Type B pancreatic cell (in vitro differentiated cells): Measurements from ENCODE around the gene HMCN1. TPM values are rescaled to one million over a fixed set of nuclear protein-coding genes. Genes with fewer than 3 reads are reported as not detected.

Source experiments
- DNase-seq: peaks from one replicate; pipeline ENCODE4 v3.0.0; 2021; ENCODE audit warnings: mixed read lengths; ENCODE audit not compliant: unreplicated experiment; ENCODE audit errors: extremely low spot score
- H3K27ac Mint-ChIP-seq: 2 replicates; pipeline ENCODE4 v1.8.0; 2021; ENCODE audit warnings: mild to moderate bottlenecking, mixed read lengths
- H3K27me3 Mint-ChIP-seq: 2 replicates; pipeline ENCODE4 v1.8.0; 2021; ENCODE audit warnings: mixed read lengths
- H3K36me3 Mint-ChIP-seq: 2 replicates; pipeline ENCODE4 v1.8.0; 2021; ENCODE audit warnings: mixed read lengths
- H3K4me1 Mint-ChIP-seq: one replicate; pipeline ENCODE4 v1.8.0; 2021; ENCODE audit warnings: mixed read lengths; ENCODE audit not compliant: unreplicated experiment
- H3K4me3 Mint-ChIP-seq: 2 replicates; pipeline ENCODE4 v1.8.0; 2021; ENCODE audit warnings: mild to moderate bottlenecking, mixed read lengths
- H3K9me3 Mint-ChIP-seq: 2 replicates; pipeline ENCODE4 v1.8.0; 2021; ENCODE audit warnings: mixed read lengths
- total RNA-seq: library from RNA; stranded (reverse); gene quantifications from 2 replicates; pipeline ENCODE4 v1.2.1, GENCODE V29; 2021; ENCODE audit warnings: low replicate concordance
- TF ChIP-seq, protein P1 (sequence below): fragments of 200-600 bp; sonication (generic); conservative IDR thresholded peaks from 2 replicates; pipeline ENCODE4 v1.5.0; 2021; ENCODE audit warnings: antibody characterized with exemption, mild to moderate bottlenecking

Gene HMCN1
- total RNA-seq, 1 donor from 2014 or later, result 13.2 TPM

GRCh38 chr1:186094172-186094571 lies 360.0 kb downstream of the HMCN1 start:
- TF ChIP-seq, protein P1, sequence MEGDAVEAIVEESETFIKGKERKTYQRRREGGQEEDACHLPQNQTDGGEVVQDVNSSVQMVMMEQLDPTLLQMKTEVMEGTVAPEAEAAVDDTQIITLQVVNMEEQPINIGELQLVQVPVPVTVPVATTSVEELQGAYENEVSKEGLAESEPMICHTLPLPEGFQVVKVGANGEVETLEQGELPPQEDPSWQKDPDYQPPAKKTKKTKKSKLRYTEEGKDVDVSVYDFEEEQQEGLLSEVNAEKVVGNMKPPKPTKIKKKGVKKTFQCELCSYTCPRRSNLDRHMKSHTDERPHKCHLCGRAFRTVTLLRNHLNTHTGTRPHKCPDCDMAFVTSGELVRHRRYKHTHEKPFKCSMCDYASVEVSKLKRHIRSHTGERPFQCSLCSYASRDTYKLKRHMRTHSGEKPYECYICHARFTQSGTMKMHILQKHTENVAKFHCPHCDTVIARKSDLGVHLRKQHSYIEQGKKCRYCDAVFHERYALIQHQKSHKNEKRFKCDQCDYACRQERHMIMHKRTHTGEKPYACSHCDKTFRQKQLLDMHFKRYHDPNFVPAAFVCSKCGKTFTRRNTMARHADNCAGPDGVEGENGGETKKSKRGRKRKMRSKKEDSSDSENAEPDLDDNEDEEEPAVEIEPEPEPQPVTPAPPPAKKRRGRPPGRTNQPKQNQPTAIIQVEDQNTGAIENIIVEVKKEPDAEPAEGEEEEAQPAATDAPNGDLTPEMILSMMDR, result no peak
- no peaks in the 10 kb centered on the region for H3K4me1 Mint-ChIP-seq
- H3K4me3 Mint-ChIP-seq, result no peak overlapping the region
- H3K36me3 Mint-ChIP-seq, result no peaks in the 10 kb centered on the region
- H3K9me3 Mint-ChIP-seq, result no peaks in the 10 kb centered on the region
- no peak for DNase-seq
- H3K27me3 Mint-ChIP-seq, result no peaks in the 10 kb centered on the region
- no peak overlapping the region for H3K27ac Mint-ChIP-seq

DNA sequence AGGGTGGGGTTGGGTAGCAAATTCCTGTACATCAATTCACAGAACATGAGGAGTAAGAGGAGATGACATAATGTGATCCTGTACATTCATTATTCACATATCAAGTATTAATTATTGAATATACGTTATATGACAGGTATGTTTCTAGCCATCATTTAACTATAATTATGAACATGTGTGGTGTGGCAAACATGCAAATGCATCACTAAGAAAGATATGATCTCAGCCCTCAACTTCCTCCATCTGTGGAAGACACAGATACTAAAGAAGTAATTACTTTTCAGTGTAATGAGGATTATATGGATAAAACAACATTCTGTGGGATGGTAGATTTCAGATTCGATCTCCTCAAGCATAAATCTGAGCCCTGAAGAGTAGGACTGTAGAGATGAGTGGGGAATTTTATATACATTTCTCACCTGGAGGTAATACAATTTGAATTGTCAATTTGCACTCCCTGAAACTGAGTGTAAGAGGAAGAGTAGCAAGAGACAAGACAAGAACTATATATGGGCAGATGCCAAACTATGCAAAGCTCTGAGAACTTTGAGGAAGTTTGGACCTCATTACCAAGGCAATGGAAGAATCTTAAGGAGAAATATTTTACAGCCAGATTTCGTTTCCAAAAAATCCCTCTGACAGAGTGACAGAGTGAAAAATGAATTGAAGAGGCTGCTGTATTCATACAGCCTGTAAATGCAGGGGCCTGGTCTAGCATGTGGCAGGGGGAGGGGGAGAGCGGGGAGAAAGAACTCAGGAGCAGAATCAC lies 365.3 kb downstream of the HMCN1 start:
- H3K4me3 Mint-ChIP-seq, result no peak overlapping the region
- no peaks in the 10 kb centered on the region for H3K9me3 Mint-ChIP-seq
- no peaks in the 10 kb centered on the region for H3K36me3 Mint-ChIP-seq
- TF ChIP-seq, protein P1, result no peak
- H3K27ac Mint-ChIP-seq, result no peak overlapping the region
- no peaks in the 10 kb centered on the region for H3K27me3 Mint-ChIP-seq
- DNase-seq, result no peak
- H3K4me1 Mint-ChIP-seq, result peaks cover 13% of the 10 kb centered on the region

GRCh38 chr1:186102107-186102506 lies 367.9 kb downstream of the HMCN1 start:
- no peaks in the 10 kb centered on the region for H3K36me3 Mint-ChIP-seq
- H3K4me3 Mint-ChIP-seq, result no peak overlapping the region
- H3K9me3 Mint-ChIP-seq, result no peaks in the 10 kb centered on the region
- DNase-seq, result no peak
- H3K4me1 Mint-ChIP-seq, result peaks cover 13% of the 10 kb centered on the region
- no peaks in the 10 kb centered on the region for H3K27me3 Mint-ChIP-seq
- TF ChIP-seq, protein P1, result no peak
- H3K27ac Mint-ChIP-seq, result no peak overlapping the region

DNA sequence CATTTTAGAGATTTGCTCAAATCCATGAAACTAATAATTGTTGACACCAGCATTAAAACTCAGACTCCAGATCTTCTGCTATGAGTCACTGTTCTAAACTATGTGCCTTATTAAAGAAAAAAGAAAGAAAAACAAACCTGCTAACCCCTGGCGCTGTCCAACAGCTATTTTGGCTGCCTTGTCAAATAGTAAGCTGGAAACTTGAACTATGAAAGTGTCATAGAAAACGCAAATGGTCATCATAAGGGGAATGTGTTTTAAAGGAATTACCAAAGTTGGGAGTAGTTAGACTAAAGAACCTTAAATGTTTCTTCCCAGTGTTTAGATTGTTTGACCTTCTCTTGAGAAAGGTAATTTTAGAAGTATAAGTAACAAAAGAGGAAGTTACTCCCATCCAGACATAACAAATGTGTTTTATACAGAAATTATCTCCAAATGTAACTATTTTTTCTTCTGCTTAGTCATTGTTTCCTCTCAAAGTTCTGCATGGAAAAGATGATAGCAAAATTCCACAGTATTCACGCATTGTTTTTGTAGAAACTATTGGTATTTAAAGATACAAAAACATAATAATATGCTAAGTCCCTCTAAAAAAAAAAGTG lies 368.5 kb downstream of the HMCN1 start:
- H3K27me3 Mint-ChIP-seq, result no peaks in the 10 kb centered on the region
- no peak overlapping the region for H3K27ac Mint-ChIP-seq
- H3K4me1 Mint-ChIP-seq, result peaks cover 13% of the 10 kb centered on the region
- H3K9me3 Mint-ChIP-seq, result no peaks in the 10 kb centered on the region
- DNase-seq, result no peak
- TF ChIP-seq, protein P1, result no peak
- H3K4me3 Mint-ChIP-seq, result no peak overlapping the region
- no peaks in the 10 kb centered on the region for H3K36me3 Mint-ChIP-seq

GRCh38 chr1:186104459-186104858 lies 370.3 kb downstream of the HMCN1 start:
- TF ChIP-seq, protein P1, result no peak
- peaks cover 13% of the 10 kb centered on the region for H3K4me1 Mint-ChIP-seq
- no peak overlapping the region for H3K27ac Mint-ChIP-seq

More at GRCh38 chr1:186104459-186104858, 370.3 kb downstream of the HMCN1 start:
- no peak for DNase-seq
- Mint-ChIP-seq H3K27me3 (no peaks in the 10 kb centered on the region), H3K4me3 (no peak overlapping the region), H3K9me3 (no peaks in the 10 kb centered on the region), H3K36me3 (no peaks in the 10 kb centered on the region)
